HepG2 (cell line): ENCODE data around the gene ZBTB46. TPM values are rescaled to one million over a fixed set of nuclear protein-coding genes. Genes with fewer than 3 reads are reported as not detected.

Experiments used
- AHDC1 ChIP-seq: sonication (generic); formaldehyde crosslinking; IDR thresholded peaks from 2 replicates; pipeline ENCODE4 v1.5.1; 2020; ENCODE audit warnings: mild to moderate bottlenecking, missing genetic modification reagents, borderline replicate concordance
- BCLAF1 ChIP-seq: fragments of 450-650 bp; IDR thresholded peaks from 2 replicates; pipeline ENCODE4 v1.6.1; 2017; ENCODE audit warnings: mild to moderate bottlenecking
- BHLHE40 ChIP-seq: IDR thresholded peaks from 2 replicates; pipeline ENCODE4 v1.6.1; 2011; ENCODE audit warnings: low read length, improper control_type of control experiment
- CEBPB ChIP-seq: IDR thresholded peaks from 2 replicates; pipeline ENCODE4 v1.6.1; 2011; ENCODE audit warnings: low read depth, low read length, improper control_type of control experiment, borderline replicate concordance
- KDM3A ChIP-seq: IDR thresholded peaks from 2 replicates; pipeline ENCODE4 v1.6.1; 2018; ENCODE audit warnings: low read depth, missing compliant biosample characterization
- NBN ChIP-seq: fragments of 450-650 bp; conservative IDR thresholded peaks from 2 replicates; pipeline ENCODE4 v1.6.1; 2017
- THAP11 ChIP-seq: IDR thresholded peaks from 2 replicates; pipeline ENCODE4 v1.6.1; 2016; ENCODE audit warnings: missing biosample characterization, missing genetic modification reagents
- ZNF329 ChIP-seq: sonication (generic); formaldehyde crosslinking; IDR thresholded peaks from 2 replicates; pipeline ENCODE4 v1.9.0; 2021; ENCODE audit warnings: low read depth, mild to moderate bottlenecking, missing genetic modification reagents
- ZNF569 ChIP-seq: sonication (generic); formaldehyde crosslinking; IDR thresholded peaks from 2 replicates; pipeline ENCODE4 v1.5.0; 2020; ENCODE audit warnings: mild to moderate bottlenecking, missing genetic modification reagents, moderate library complexity, borderline replicate concordance
- ZNF574 ChIP-seq: sonication (generic); formaldehyde crosslinking; IDR thresholded peaks from 2 replicates; pipeline ENCODE4 v1.4.0; 2020; ENCODE audit warnings: missing genetic modification reagents
- ZNF580 ChIP-seq: IDR thresholded peaks from 2 replicates; pipeline ENCODE4 v1.6.1; 2016; ENCODE audit warnings: low read depth, borderline replicate concordance
- ZNF605 ChIP-seq: sonication (generic); formaldehyde crosslinking; IDR thresholded peaks from 2 replicates; pipeline ENCODE4 v1.8.0; 2022; ENCODE audit warnings: mild to moderate bottlenecking, missing genetic modification reagents
- ZNF639 ChIP-seq: conservative IDR thresholded peaks from 2 replicates; pipeline ENCODE4 v1.6.1; 2018; ENCODE audit warnings: missing genetic modification reagents
- ZNF674 ChIP-seq: sonication (generic); formaldehyde crosslinking; IDR thresholded peaks from 2 replicates; pipeline ENCODE4 v1.5.0; 2020; ENCODE audit warnings: low read depth, mild to moderate bottlenecking, missing genetic modification reagents
- polyA plus RNA-seq, 8 experiments: library from polyadenylated mRNA; depleted of rRNA in 3 of 8; stranded (reverse) in 7 of 8; unstranded in 1 of 8; fragments of >200 nt; fragmentation: Illumina TruSeq in 4 of 8; extraction: Trizol in 4 of 8; gene quantifications; 2 replicates each; pipeline versions ENCODE4 v1.2.1 to v1.2.3, GENCODE V29; 2011 to 2016; ENCODE audit warnings: low read depth in 4 of 8, missing spikeins in 1 of 8, mixed read lengths in 1 of 8; ENCODE audit not compliant: insufficient read depth in 1 of 8
- total RNA-seq, 5 experiments: library from RNA; depleted of rRNA; stranded (reverse); fragments of >200 nt; fragmentation: Illumina TruSeq; extraction: Trizol; gene quantifications; 2 replicates each; pipeline ENCODE4 v1.2.3, GENCODE V29; 2016; ENCODE audit warnings: low read depth in 1 of 5

Gene ZBTB46
- total and polyA plus RNA-seq, 2 of the 13 experiments (the other 11 are each of a cell fraction or from before 2014, with no cell fraction given) = 1.6 to 13.5 TPM

- TF ChIP-seq AHDC1 (CRISPR knock-in tag) (0 out of 2 replicates have a peak, but pooled peaks have one; percentile 35), ZNF674 (CRISPR knock-in tag) (no peak), CEBPB (no peak), ZNF639 (no peak), ZNF569 (CRISPR knock-in tag) (no peak), ZNF605 (CRISPR knock-in tag) (no peak), NBN (no peak), BHLHE40 (no peak), KDM3A (CRISPR knock-in tag) (no peak), BCLAF1 (no peak), ZNF329 (CRISPR knock-in tag) (no peak), THAP11 (CRISPR knock-in tag) (no peak), ZNF574 (CRISPR knock-in tag) (0 out of 2 replicates have a peak, but pooled peaks have one; percentile 35), ZNF580 (peak; percentile 51; the same call in 1 of the 2 replicates)
Observed at GRCh38 chr20:63765082-63765873, 65.8 kb downstream of the ZBTB46 start (continued).
